Karpas-422 (cell line): ENCODE data around the gene TPT1. TPM values are rescaled to one million over a fixed set of nuclear protein-coding genes. Genes with fewer than 3 reads are reported as not detected.

ENCODE experiments used
- DNase-seq: peaks from one replicate; pipeline ENCODE4 v3.0.0-alpha.2; 2015
- H2AFZ ChIP-seq: fragments of 200-600 bp; sonication (generic); 2 replicates; pipeline ENCODE4 v1.6.1; 2014; ENCODE audit warnings: antibody characterized with exemption, low read length, mixed read lengths
- H3K27ac ChIP-seq: fragments of 200-600 bp; sonication (generic); 2 replicates; pipeline ENCODE4 v1.5.1; 2014; ENCODE audit warnings: mild to moderate bottlenecking, low read length, moderate library complexity
- H3K27me3 ChIP-seq: fragments of 200-600 bp; sonication (generic); 2 replicates; pipeline ENCODE4 v1.6.1; 2014; ENCODE audit warnings: low read length, mixed read lengths
- H3K36me3 ChIP-seq: fragments of 200-600 bp; sonication (generic); 2 replicates; pipeline ENCODE4 v1.6.1; 2014; ENCODE audit warnings: low read length, mixed read lengths; ENCODE audit not compliant: insufficient read depth
- H3K4me1 ChIP-seq: fragments of 200-600 bp; sonication (generic); 2 replicates; pipeline ENCODE4 v1.6.1; 2014; ENCODE audit warnings: mild to moderate bottlenecking, low read length, mixed read lengths
- H3K4me2 ChIP-seq: fragments of 200-600 bp; sonication (generic); 2 replicates; pipeline ENCODE4 v1.6.1; 2014; ENCODE audit warnings: low read length, low read depth, mild to moderate bottlenecking; ENCODE audit not compliant: poor library complexity, severe bottlenecking
- H3K4me3 ChIP-seq: fragments of 200-600 bp; sonication (generic); 2 replicates; pipeline ENCODE4 v1.5.1; 2014; ENCODE audit warnings: mild to moderate bottlenecking, antibody characterized with exemption, low read length, mixed read lengths
- H3K79me2 ChIP-seq: fragments of 200-600 bp; sonication (generic); 2 replicates; pipeline ENCODE4 v1.6.1; 2014; ENCODE audit warnings: mild to moderate bottlenecking, low read length, mixed read lengths
- H3K9ac ChIP-seq: fragments of 200-600 bp; sonication (generic); 2 replicates; pipeline ENCODE4 v1.6.0; 2014; ENCODE audit warnings: low read length
- H3K9me2 ChIP-seq: fragments of 200-600 bp; sonication (generic), shearing (Covaris generic); replicated peaks from 2 replicates; pipeline ENCODE4 v1.6.0; 2014; ENCODE audit warnings: mild to moderate bottlenecking, low read length, moderate library complexity; ENCODE audit not compliant: insufficient read depth
- H3K9me3 ChIP-seq: fragments of 300-700, 200-600 bp; sonication (generic); 2 replicates; pipeline ENCODE4 v1.6.1; 2014; ENCODE audit warnings: low read length, mixed read lengths
- H4K20me1 ChIP-seq: fragments of 200-600 bp; sonication (generic); 2 replicates; pipeline ENCODE4 v1.6.1; 2014; ENCODE audit warnings: mild to moderate bottlenecking, antibody characterized with exemption, low read length, low read depth; ENCODE audit not compliant: insufficient read depth
- total RNA-seq: library from RNA; depleted of rRNA; stranded (reverse); fragments of >200 nt; shearing (Covaris generic); gene quantifications from 2 replicates; pipeline ENCODE4 v1.2.3, GENCODE V29; 2014; ENCODE audit warnings: low replicate concordance

TPT1 gene
- total RNA-seq, 1 experiment from 2014 or later: 2,059 TPM

DNA sequence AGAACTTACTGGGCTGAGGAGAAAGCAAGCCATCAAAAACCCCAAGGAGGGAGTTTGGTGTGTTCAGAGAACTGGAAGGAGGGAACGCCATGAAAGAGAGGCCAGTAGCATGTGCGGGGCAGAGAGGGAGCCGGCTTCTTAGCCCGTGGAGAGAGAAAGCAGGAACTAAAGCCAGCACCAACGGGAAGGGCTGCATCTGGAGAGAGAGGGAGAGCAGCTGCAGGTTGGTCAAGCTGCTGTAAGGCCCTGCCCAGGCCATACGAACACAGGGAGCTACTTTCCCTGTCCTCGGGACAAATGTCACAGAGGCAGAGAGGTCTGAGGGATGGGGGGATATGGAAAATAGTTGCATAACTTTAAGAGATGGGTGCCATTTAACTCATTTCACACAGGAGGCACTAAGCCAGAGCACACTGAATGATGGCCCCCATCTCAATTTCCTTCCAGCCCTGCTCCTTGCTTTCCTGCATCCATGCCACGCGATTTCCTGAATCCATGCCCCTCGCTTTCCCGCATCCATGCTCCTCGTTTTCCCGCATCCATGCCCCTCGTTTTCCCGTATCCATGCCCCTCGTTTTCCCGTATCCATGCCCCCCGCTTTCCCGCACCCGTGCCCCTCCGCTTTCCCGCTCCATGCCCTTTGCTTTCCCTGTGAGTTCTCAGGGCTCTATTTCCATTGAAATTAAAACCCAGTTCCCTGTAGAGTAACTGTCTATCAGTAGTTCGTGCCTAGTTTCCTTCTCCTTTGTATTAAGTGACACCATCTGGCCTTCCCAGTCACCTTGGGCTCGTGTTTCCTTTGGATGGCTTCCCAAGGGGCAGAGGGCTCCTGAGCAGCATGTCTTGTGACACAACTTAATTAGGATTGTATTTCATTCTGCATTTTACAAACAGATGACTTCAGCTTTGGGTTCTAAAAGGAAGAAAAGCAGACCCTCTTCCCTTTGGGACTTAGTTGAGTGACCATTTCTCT is 31.5 kb upstream of the TPT1 start:
- Histone ChIP-seq H3K27ac (no peak overlapping the region), H3K9ac (no peak overlapping the region), H3K36me3 (no peaks in the 10 kb centered on the region), H3K9me3 (no peaks in the 10 kb centered on the region), H3K4me2 (no peak overlapping the region), H3K4me1 (peaks cover under 1% of the 10 kb centered on the region; the same call in 1 of the 2 replicates), H3K79me2 (no peaks in the 10 kb centered on the region), H2AFZ (no peak overlapping the region), H4K20me1 (no peaks in the 10 kb centered on the region), H3K27me3 (no peaks in the 10 kb centered on the region), H3K9me2 (no peaks in the 10 kb centered on the region), H3K4me3 (no peak overlapping the region)
- no peak for DNase-seq

GRCh38 chr13:45370922-45371406 is 30.0 kb upstream of the TPT1 start:
- Histone ChIP-seq H3K4me1 (peaks cover 5% of the 10 kb centered on the region), H4K20me1 (no peaks in the 10 kb centered on the region), H3K79me2 (no peaks in the 10 kb centered on the region), H3K9me3 (no peaks in the 10 kb centered on the region), H3K9ac (no peak overlapping the region), H3K9me2 (no peaks in the 10 kb centered on the region), H3K4me3 (no peak overlapping the region), H2AFZ (no peak overlapping the region), H3K4me2 (no peak overlapping the region), H3K27me3 (no peaks in the 10 kb centered on the region), H3K27ac (no peak overlapping the region), H3K36me3 (no peaks in the 10 kb centered on the region)
- DNase-seq: peak; percentile 79

DNA sequence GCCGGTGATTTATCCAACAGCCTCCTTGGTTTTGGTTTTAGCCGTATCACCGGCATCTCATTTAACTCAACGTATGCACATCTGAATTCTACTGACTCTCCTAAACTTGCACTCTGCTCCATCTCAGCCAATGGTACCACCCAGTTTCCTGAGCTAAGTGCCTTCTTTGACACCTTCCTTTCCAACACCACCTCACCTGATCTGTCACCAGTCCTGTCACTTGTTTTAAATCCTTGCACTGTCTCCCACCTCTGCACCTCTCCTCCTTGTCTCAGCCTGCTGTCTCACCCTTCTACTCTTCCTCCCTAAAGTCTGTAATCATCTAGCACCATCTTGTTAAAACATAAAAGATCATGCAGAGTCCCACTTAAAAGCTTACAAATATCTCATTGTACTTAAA is 28.1 kb upstream of the TPT1 start:
- no peak overlapping the region for H3K27ac ChIP-seq
- H3K9me3 ChIP-seq: no peaks in the 10 kb centered on the region
- H3K4me1 ChIP-seq: peaks cover 5% of the 10 kb centered on the region
- H3K9me2 ChIP-seq: no peaks in the 10 kb centered on the region
- H3K27me3 ChIP-seq: no peaks in the 10 kb centered on the region
- no peaks in the 10 kb centered on the region for H3K36me3 ChIP-seq
- DNase-seq: no peak
- H3K9ac ChIP-seq: no peak overlapping the region
- no peak overlapping the region for H3K4me3 ChIP-seq
- H2AFZ ChIP-seq: no peak overlapping the region
- no peaks in the 10 kb centered on the region for H4K20me1 ChIP-seq
- H3K79me2 ChIP-seq: no peaks in the 10 kb centered on the region
- no peak overlapping the region for H3K4me2 ChIP-seq

DNA sequence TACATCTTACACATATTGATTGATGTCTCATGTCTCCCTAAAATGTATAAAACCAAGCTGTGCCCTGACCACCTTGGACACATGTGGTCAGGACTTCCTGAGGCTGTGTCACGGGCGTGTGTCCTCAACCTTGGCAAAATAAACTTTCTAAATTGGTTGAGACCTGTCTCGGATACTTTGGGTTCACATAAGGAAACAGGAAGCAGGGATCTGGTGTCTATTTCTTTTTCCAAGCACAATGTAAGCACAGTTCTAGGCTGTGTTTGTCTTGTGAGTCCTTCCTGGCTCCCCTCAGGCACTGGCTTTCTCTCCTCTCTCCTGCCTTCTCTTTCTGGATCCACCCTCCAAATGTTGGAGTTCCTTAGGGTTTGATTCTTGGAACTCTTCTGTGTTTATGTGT is 27.6 kb upstream of the TPT1 start:
- Histone ChIP-seq H3K36me3 (no peaks in the 10 kb centered on the region), H2AFZ (no peak overlapping the region), H3K4me2 (no peak overlapping the region), H3K79me2 (no peaks in the 10 kb centered on the region), H3K27ac (no peak overlapping the region), H3K4me1 (peaks cover 5% of the 10 kb centered on the region), H3K9me3 (no peaks in the 10 kb centered on the region), H3K27me3 (no peaks in the 10 kb centered on the region), H3K4me3 (no peak overlapping the region), H3K9me2 (no peaks in the 10 kb centered on the region), H4K20me1 (no peaks in the 10 kb centered on the region), H3K9ac (no peak overlapping the region)
- DNase-seq: no peak

- no peaks in the 10 kb centered on the region for H3K36me3 ChIP-seq
- H3K4me3 ChIP-seq: no peak overlapping the region
- H3K9me2 ChIP-seq: no peaks in the 10 kb centered on the region
- no peaks in the 10 kb centered on the region for H3K79me2 ChIP-seq
- H3K9ac ChIP-seq: no peak overlapping the region
- H3K4me1 ChIP-seq: peaks cover 5% of the 10 kb centered on the region
- H3K4me2 ChIP-seq: no peak overlapping the region
- no peak overlapping the region for H3K27ac ChIP-seq
- H4K20me1 ChIP-seq: no peaks in the 10 kb centered on the region
- no peaks in the 10 kb centered on the region for H3K27me3 ChIP-seq
- no peak for DNase-seq
- no peak overlapping the region for H2AFZ ChIP-seq
- H3K9me3 ChIP-seq: no peaks in the 10 kb centered on the region
These were observed 27.0 kb upstream of the TPT1 start for GRCh38 chr13:45368005-45368404.

DNA sequence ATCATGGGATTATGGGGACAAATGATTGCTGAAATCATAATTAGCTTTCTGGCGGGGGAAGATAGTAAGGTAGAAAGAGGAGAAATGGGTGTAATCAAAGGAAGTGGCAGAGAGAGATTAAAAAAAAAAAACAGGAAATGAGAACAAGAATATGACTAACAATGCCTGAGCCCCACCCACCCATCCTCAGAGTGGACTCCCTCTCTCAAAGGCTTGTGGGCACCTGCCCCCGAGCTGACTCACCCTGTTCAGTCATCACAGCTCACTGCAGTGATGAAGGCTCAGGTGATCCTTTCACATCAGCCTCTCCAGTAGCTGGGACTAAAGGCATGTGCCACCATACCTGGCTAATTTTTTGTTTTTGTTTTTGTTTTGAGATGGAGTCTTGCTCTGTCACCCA is 26.4 kb upstream of the TPT1 start:
- peak; percentile 66 for DNase-seq
- Histone ChIP-seq H3K9me2 (no peaks in the 10 kb centered on the region), H3K4me2 (no peak overlapping the region), H3K27ac (no peak overlapping the region), H2AFZ (no peak overlapping the region), H4K20me1 (no peaks in the 10 kb centered on the region), H3K4me3 (no peak overlapping the region), H3K9ac (no peak overlapping the region), H3K79me2 (no peaks in the 10 kb centered on the region), H3K4me1 (peaks cover 5% of the 10 kb centered on the region), H3K36me3 (no peaks in the 10 kb centered on the region), H3K9me3 (no peaks in the 10 kb centered on the region), H3K27me3 (no peaks in the 10 kb centered on the region)

DNA sequence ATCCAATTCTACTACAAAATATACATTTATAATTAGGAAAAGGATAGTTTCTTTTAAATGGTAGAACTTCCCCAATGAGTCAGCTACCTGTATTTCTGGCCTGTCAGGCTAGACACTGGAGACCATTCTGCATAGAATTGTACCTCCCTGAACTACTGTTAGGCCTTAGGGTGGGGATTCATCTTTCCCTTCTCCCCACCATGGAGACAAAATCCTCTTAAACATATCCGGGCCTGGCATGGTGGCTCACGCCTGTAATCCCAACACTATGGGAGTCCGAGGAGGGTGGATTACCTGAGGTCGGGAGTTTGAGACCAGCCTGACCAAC is 24.5 kb upstream of the TPT1 start:
- H3K79me2 ChIP-seq: no peaks in the 10 kb centered on the region
- H3K27ac ChIP-seq: no peak overlapping the region
- no peaks in the 10 kb centered on the region for H3K9me3 ChIP-seq
- H3K4me3 ChIP-seq: no peak overlapping the region
- H3K4me2 ChIP-seq: no peak overlapping the region
- peaks cover 5% of the 10 kb centered on the region for H3K4me1 ChIP-seq
- DNase-seq: no peak
- H2AFZ ChIP-seq: no peak overlapping the region
- H3K9ac ChIP-seq: no peak overlapping the region
- no peaks in the 10 kb centered on the region for H3K36me3 ChIP-seq
- no peaks in the 10 kb centered on the region for H3K27me3 ChIP-seq
- H3K9me2 ChIP-seq: no peaks in the 10 kb centered on the region
- no peaks in the 10 kb centered on the region for H4K20me1 ChIP-seq

- Histone ChIP-seq H3K9ac (no peak overlapping the region), H3K4me1 (peaks cover 5% of the 10 kb centered on the region), H3K27ac (no peak overlapping the region), H3K27me3 (no peaks in the 10 kb centered on the region), H3K4me3 (no peak overlapping the region), H3K4me2 (no peak overlapping the region), H3K9me3 (no peaks in the 10 kb centered on the region), H2AFZ (no peak overlapping the region), H3K36me3 (no peaks in the 10 kb centered on the region), H3K79me2 (no peaks in the 10 kb centered on the region), H4K20me1 (no peaks in the 10 kb centered on the region), H3K9me2 (no peaks in the 10 kb centered on the region)
- DNase-seq: no peak
These were observed 24.0 kb upstream of the TPT1 start for GRCh38 chr13:45364876-45365557.
